AG04449 (cell line): ENCODE data around the gene SLC7A10.

ENCODE experiments used
- CTCF ChIA-PET: fragments of 350-600 bp; formaldehyde crosslinking; extraction: SDS; loops from one replicate; lab custom pipeline; 2021; ENCODE audit warnings: antibody characterized with exemption; lab: Yijun Ruan, JAX
- POLR2A ChIA-PET: fragments of 400-600, 350-600 bp; formaldehyde crosslinking; extraction: SDS; loops from one replicate; lab custom pipeline; 2020; ENCODE audit warnings: antibody characterized with exemption, inconsistent platforms; lab: Yijun Ruan, JAX
- DNase-seq: peaks from one replicate; pipeline ENCODE4 v3.0.0-alpha.2; 2010; ENCODE audit warnings: low read depth, low spot score
- H3K4me3 ChIP-seq: 2 replicates; pipeline ENCODE4 v1.5.1; 2011; ENCODE audit warnings: low read depth, mild to moderate bottlenecking, control low read depth, low read length
- CTCF ChIP-seq: IDR thresholded peaks from one replicate; pipeline ENCODE4 v1.5.1; 2011; ENCODE audit warnings: mild to moderate bottlenecking, moderate library complexity, low read length, control low read depth, inconsistent platforms; ENCODE audit not compliant: insufficient read depth; ENCODE audit errors: missing control alignments

SLC7A10 gene

GRCh38 chr19:33208371-33208895 lies 17.2 kb downstream of the SLC7A10 start:
- POLR2A ChIA-PET = no interaction called here
- CTCF ChIA-PET = interaction anchor here (2.5 kb wide), 1 partner anchor 24 kb away, joined by 12 read pairs; no protein-coding TSS in a partner anchor
- TF ChIP-seq CTCF = no peak
- DNase-seq = no peak
- no peak overlapping the region for H3K4me3 ChIP-seq

GRCh38 chr19:33207903-33208302 lies 17.7 kb downstream of the SLC7A10 start:
- no peak overlapping the region for H3K4me3 ChIP-seq
- no peak for DNase-seq
- ChIA-PET POLR2A (no interaction called here), CTCF (interaction anchor here (2.5 kb wide), 1 partner anchor 24 kb away, joined by 12 read pairs; no protein-coding TSS in a partner anchor)
- no peak for TF ChIP-seq CTCF

- ChIA-PET CTCF (no interaction called here), POLR2A (no interaction called here)
- TF ChIP-seq CTCF = no peak
- no peak for DNase-seq
- H3K4me3 ChIP-seq = no peak overlapping the region
Measured at GRCh38 chr19:33207040-33207620, 18.5 kb downstream of the SLC7A10 start.

- CTCF ChIA-PET = no interaction called here
- no peak for TF ChIP-seq CTCF
- H3K4me3 ChIP-seq = no peak overlapping the region
- DNase-seq = no peak
- POLR2A ChIA-PET = no interaction called here
Measured at GRCh38 chr19:33206261-33207039, 19.2 kb downstream of the SLC7A10 start.

- ChIA-PET POLR2A (no interaction called here), CTCF (no interaction called here)
- DNase-seq = no peak
- no peak overlapping the region for H3K4me3 ChIP-seq
- no peak for TF ChIP-seq CTCF
Measured at GRCh38 chr19:33205531-33206260, 20.0 kb downstream of the SLC7A10 start.

- CTCF ChIA-PET = no interaction called here
- TF ChIP-seq CTCF = no peak
- no peak for DNase-seq
- POLR2A ChIA-PET = no interaction called here
- H3K4me3 ChIP-seq = no peak overlapping the region
Measured at GRCh38 chr19:33205110-33205509, 20.5 kb downstream of the SLC7A10 start.
